K562 (cell line): ENCODE data around the gene MYO1F. TPM values are rescaled to one million over a fixed set of nuclear protein-coding genes. Genes with fewer than 3 reads are reported as not detected.

ENCODE experiments used
- ARID1B ChIP-seq: fragments of 450-650 bp; IDR thresholded peaks from 2 replicates; pipeline ENCODE4 v1.6.1; 2016; ENCODE audit warnings: antibody characterized with exemption, mild to moderate bottlenecking, inconsistent platforms
- CBFA2T3 ChIP-seq: fragments of 450-650 bp; IDR thresholded peaks from 2 replicates; pipeline ENCODE4 v1.6.1; 2017
- CCNT2 ChIP-seq: IDR thresholded peaks from 2 replicates; pipeline ENCODE4 v1.6.1; 2011; ENCODE audit warnings: borderline replicate concordance, low read depth, mild to moderate bottlenecking, moderate library complexity, mixed read lengths, low read length; ENCODE audit not compliant: insufficient read length; ENCODE audit errors: extremely low read depth
- CEBPB ChIP-seq: fragments of 450-650 bp; IDR thresholded peaks from 2 replicates; pipeline ENCODE4 v1.6.1; 2016; ENCODE audit warnings: missing genetic modification characterization, missing compliant biosample characterization
- CEBPG ChIP-seq, 3 experiments: fragments of 200-800 bp in 1 of 3; sonication (Bioruptor generic) in 1 of 3; sonication (generic) in 1 of 3; formaldehyde crosslinking in 1 of 3; IDR thresholded peaks in 2 of 3; conservative IDR thresholded peaks in 1 of 3; 2 replicates each; pipeline versions ENCODE4 v1.6.1 to v1.8.0; 2016 to 2022; ENCODE audit warnings: missing compliant biosample characterization in 2 of 3, missing genetic modification characterization in 2 of 3, mild to moderate bottlenecking in 1 of 3, missing genetic modification reagents in 1 of 3
- CHD4 ChIP-seq: fragments of 200-600 bp; sonication (generic); IDR thresholded peaks from 3 replicates; pipeline ENCODE4 v1.6.1; 2012; ENCODE audit warnings: low read depth, mild to moderate bottlenecking, mixed read lengths, low read length, inconsistent platforms; ENCODE audit not compliant: insufficient read depth, insufficient replicate concordance, poor library complexity, severe bottlenecking
- DPF2 ChIP-seq: fragments of 450-650 bp; IDR thresholded peaks from 2 replicates; pipeline ENCODE4 v1.6.1; 2016
- EGR1 ChIP-seq: fragments of 450-650 bp; conservative IDR thresholded peaks from 2 replicates; pipeline ENCODE4 v1.6.1; 2017; ENCODE audit warnings: mild to moderate bottlenecking
- EP300 ChIP-seq: IDR thresholded peaks from 2 replicates; pipeline ENCODE4 v1.6.1; 2012; ENCODE audit warnings: low read length, improper control_type of control experiment
- FOXA3 ChIP-seq, 2 experiments: fragments of 450-650 bp in 1 of 2; sonication (generic) in 1 of 2; formaldehyde crosslinking; IDR thresholded peaks in 1 of 2; conservative IDR thresholded peaks in 1 of 2; 2 replicates each; pipeline versions ENCODE4 v1.4.0 to v1.8.0; 2020 to 2022; ENCODE audit warnings: mild to moderate bottlenecking in 2 of 2, missing genetic modification reagents in 1 of 2
- JUNB ChIP-seq: fragments of 450-650 bp; formaldehyde crosslinking; conservative IDR thresholded peaks from 2 replicates; pipeline ENCODE4 v1.4.0; 2020; ENCODE audit warnings: mild to moderate bottlenecking
- KLF16 ChIP-seq: IDR thresholded peaks from 2 replicates; pipeline ENCODE4 v1.6.1; 2016; ENCODE audit warnings: antibody characterized with exemption
- MAZ ChIP-seq, 2 experiments: fragments of 450-650 bp in 1 of 2; sonication (generic) in 1 of 2; formaldehyde crosslinking; IDR thresholded peaks in 1 of 2; conservative IDR thresholded peaks in 1 of 2; 2 replicates each; pipeline versions ENCODE4 v1.4.0 to v1.5.0; 2020; ENCODE audit warnings: mild to moderate bottlenecking in 1 of 2, missing genetic modification reagents in 1 of 2
- POLR2AphosphoS5 ChIP-seq: IDR thresholded peaks from 2 replicates; pipeline ENCODE4 v1.6.1; 2011; ENCODE audit warnings: mild to moderate bottlenecking, low read depth, low read length, moderate library complexity; ENCODE audit not compliant: control insufficient read depth, insufficient read depth
- RUNX1 ChIP-seq: sonication (generic); IDR thresholded peaks from 2 replicates; pipeline ENCODE4 v1.6.1; 2016; ENCODE audit warnings: antibody characterized with exemption, low read depth
- SMAD4 ChIP-seq: fragments of 250-450 bp; sonication (Bioruptor Pico); conservative IDR thresholded peaks from 2 replicates; pipeline ENCODE4 v1.8.0; 2021; ENCODE audit warnings: inconsistent platforms, mild to moderate bottlenecking, moderate library complexity
- SMARCA4 ChIP-seq: fragments of 450-650 bp; IDR thresholded peaks from 2 replicates; pipeline ENCODE4 v1.6.1; 2016
- SMARCE1 ChIP-seq: fragments of 450-650 bp; IDR thresholded peaks from 2 replicates; pipeline ENCODE4 v1.7.1; 2016; ENCODE audit warnings: mild to moderate bottlenecking
- SOX6 ChIP-seq: fragments of 450-650 bp; IDR thresholded peaks from 2 replicates; pipeline ENCODE4 v1.6.1; 2014; ENCODE audit warnings: mild to moderate bottlenecking
- TARDBP ChIP-seq: fragments of 450-650 bp; IDR thresholded peaks from 2 replicates; pipeline ENCODE4 v1.6.1; 2016
- TEAD4 ChIP-seq, 2 experiments: sonication (generic) in 1 of 2; formaldehyde crosslinking in 1 of 2; IDR thresholded peaks; 2 replicates each; pipeline versions ENCODE4 v1.6.1 to v1.8.0; 2012 to 2022; ENCODE audit warnings: borderline replicate concordance in 1 of 2, inconsistent platforms in 1 of 2, low read length in 1 of 2, mild to moderate bottlenecking in 1 of 2, missing genetic modification reagents in 1 of 2
- ZC3H4 ChIP-seq: sonication (generic); formaldehyde crosslinking; IDR thresholded peaks from 2 replicates; pipeline ENCODE4 v1.9.0; 2021; ENCODE audit warnings: missing genetic modification reagents, borderline replicate concordance
- ZEB2 ChIP-seq: fragments of 450-650 bp; IDR thresholded peaks from 2 replicates; pipeline ENCODE4 v1.6.1; 2016
- ZNF121 ChIP-seq: sonication (generic); formaldehyde crosslinking; conservative IDR thresholded peaks from 2 replicates; pipeline ENCODE4 v1.8.0; 2022; ENCODE audit warnings: missing genetic modification reagents
- ZNF143 ChIP-seq: sonication (generic); formaldehyde crosslinking; IDR thresholded peaks from 2 replicates; pipeline ENCODE4 v1.9.0; 2022; ENCODE audit warnings: mild to moderate bottlenecking, missing genetic modification reagents
- polyA plus RNA-seq, 8 experiments: library from polyadenylated mRNA; depleted of rRNA in 4 of 8; stranded (reverse) in 5 of 8; unstranded in 3 of 8; fragments of >200 nt; fragmentation: Nextera tagmentation in 2 of 8; fragmentation: Illumina TruSeq in 1 of 8; extraction: Ambion mirVana in 2 of 8; extraction: Trizol in 1 of 8; gene quantifications; 2 replicates each; pipeline versions ENCODE4 v1.2.1 to v1.2.3, GENCODE V29; 2011 to 2014; ENCODE audit warnings: inconsistent platforms in 1 of 8, missing spikeins in 1 of 8
- total RNA-seq, 7 experiments: library from RNA; depleted of rRNA in 6 of 7; stranded (reverse); fragments of >200 nt in 6 of 7; fragmentation: Illumina TruSeq in 2 of 7; extraction: Trizol in 2 of 7; gene quantifications; 2 replicates each; pipeline versions ENCODE4 v1.2.1 to v1.2.3, GENCODE V29; 2011 to 2021; ENCODE audit warnings: low replicate concordance in 1 of 7
- TF ChIP-seq, protein P1 (sequence below): fragments of 200-800 bp; sonication (Bioruptor generic); IDR thresholded peaks from 2 replicates; pipeline ENCODE4 v1.6.1; 2017; ENCODE audit warnings: missing genetic modification characterization, missing compliant biosample characterization

Gene MYO1F
- total and polyA plus RNA-seq, 9 of the 15 experiments (the other 6 are each of a cell fraction or from before 2014, with no cell fraction given), result 0.78 to 9.4 (median 4.3) TPM

DNA sequence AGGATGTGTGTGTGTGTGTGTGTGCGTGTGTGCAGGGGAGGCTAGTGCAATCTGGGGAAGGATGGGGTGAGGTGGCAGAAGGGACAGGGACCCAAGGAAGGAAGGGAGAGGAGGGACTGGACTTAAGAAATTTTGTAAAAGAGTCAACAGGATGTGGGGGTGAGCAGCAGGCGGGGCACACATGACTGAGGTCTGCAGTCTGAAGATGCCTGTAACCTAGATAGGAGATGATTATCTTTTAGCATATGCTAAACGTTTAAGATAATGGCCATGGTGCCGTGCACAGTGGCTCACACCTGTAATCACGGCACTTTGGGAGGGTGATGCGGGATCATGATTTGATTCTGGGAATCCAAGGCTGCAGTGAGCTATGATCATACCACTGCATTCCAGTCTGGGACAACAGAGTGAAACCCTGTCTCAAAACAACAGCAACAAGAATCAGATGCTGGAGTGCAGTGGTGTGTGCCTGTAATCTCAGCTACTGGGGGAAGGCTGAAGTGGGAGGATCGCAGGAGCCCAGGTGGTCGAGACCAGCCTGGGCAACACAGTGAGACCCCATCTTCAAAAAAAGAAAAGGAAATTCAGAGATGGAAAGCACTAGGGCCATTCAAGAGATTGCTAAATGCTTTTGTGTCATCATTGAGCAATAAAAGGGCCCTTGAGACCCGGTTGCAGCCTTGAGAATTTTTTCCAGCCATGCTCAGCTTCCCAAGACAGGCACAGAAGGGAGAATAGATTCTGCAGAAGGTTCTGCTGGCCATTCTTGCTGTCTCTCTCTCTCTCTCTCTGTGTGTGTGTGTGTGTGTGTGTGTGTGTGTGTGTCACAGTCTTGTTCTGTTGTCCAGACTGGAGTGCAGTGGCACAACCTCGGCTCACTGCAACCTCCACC, 59.4 kb downstream of the MYO1F start (continued):
- no peak for TF ChIP-seq CEBPG (CRISPR knock-in tag; IDR thresholded peaks at IDR 0.05)
- TF ChIP-seq CEBPG (tag; conservative IDR thresholded peaks at IDR 0.05 in 1 of 2, IDR thresholded peaks at IDR 0.05 in 1 of 2), result peak; percentile 32 to 72; a peak in 3 of 4 replicates
- no peak for TF ChIP-seq ZC3H4 (CRISPR knock-in tag)
- peak; percentile 39; the same call in 1 of the 2 replicates for TF ChIP-seq SMARCA4
- no peak for TF ChIP-seq POLR2AphosphoS5
- peak; percentile 51; the same call in 1 of the 2 replicates for TF ChIP-seq CEBPB (tag)
- no peak for TF ChIP-seq TARDBP
- peak; percentile 52; the same call in 1 of the 2 replicates for TF ChIP-seq ZEB2
- no peak for TF ChIP-seq RUNX1
- TF ChIP-seq ARID1B, result peak; percentile 55
- peak; percentile 65 for TF ChIP-seq SMAD4
- peak; percentile 38; the same call in 1 of the 2 replicates for TF ChIP-seq KLF16
- TF ChIP-seq SOX6, result peak; percentile 28; the same call in 1 of the 2 replicates
- peak; percentile 34; the same call in 1 of the 2 replicates for TF ChIP-seq SMARCE1
- 0 out of 2 replicates have a peak, but pooled peaks have one; percentile 24 for TF ChIP-seq EGR1
- TF ChIP-seq DPF2, result peak; percentile 49; the same call in 1 of the 2 replicates
- peak; percentile 69 for TF ChIP-seq TEAD4 (IDR thresholded peaks at IDR 0.05; ENCODE audit: low read length)
- TF ChIP-seq TEAD4 (CRISPR knock-in tag; IDR thresholded peaks at IDR 0.05; ENCODE audit: borderline replicate concordance), result no peak
- TF ChIP-seq EP300, result 0 out of 2 replicates have a peak, but pooled peaks have one; percentile 16
- peak; percentile 17 for TF ChIP-seq CCNT2
- 0 out of 4 replicates have a peak, but pooled peaks of 1 of the 2 experiments have one; percentile 37 for TF ChIP-seq MAZ (CRISPR knock-in tag; conservative IDR thresholded peaks at IDR 0.05 in 1 of 2, IDR thresholded peaks at IDR 0.05 in 1 of 2)
- TF ChIP-seq, protein P1, sequence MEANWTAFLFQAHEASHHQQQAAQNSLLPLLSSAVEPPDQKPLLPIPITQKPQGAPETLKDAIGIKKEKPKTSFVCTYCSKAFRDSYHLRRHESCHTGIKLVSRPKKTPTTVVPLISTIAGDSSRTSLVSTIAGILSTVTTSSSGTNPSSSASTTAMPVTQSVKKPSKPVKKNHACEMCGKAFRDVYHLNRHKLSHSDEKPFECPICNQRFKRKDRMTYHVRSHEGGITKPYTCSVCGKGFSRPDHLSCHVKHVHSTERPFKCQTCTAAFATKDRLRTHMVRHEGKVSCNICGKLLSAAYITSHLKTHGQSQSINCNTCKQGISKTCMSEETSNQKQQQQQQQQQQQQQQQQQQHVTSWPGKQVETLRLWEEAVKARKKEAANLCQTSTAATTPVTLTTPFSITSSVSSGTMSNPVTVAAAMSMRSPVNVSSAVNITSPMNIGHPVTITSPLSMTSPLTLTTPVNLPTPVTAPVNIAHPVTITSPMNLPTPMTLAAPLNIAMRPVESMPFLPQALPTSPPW, result peak; percentile 63
- TF ChIP-seq JUNB (CRISPR knock-in tag), result no peak
- no peak for TF ChIP-seq ZNF143 (CRISPR knock-in tag)
- TF ChIP-seq CHD4, result no peak
- TF ChIP-seq CBFA2T3, result peak; percentile 72
- peak; percentile 91 for TF ChIP-seq ZNF121 (CRISPR knock-in tag)
- TF ChIP-seq FOXA3 (CRISPR knock-in tag; conservative IDR thresholded peaks at IDR 0.05 in 1 of 2, IDR thresholded peaks at IDR 0.05 in 1 of 2), result 0 out of 4 replicates have a peak, but pooled peaks of 1 of the 2 experiments have one; percentile 14
